NK-92 (cell line): ENCODE results near the gene SETD1A.
"Not testable (repeated sequence)": the region's sequence is repeated elsewhere in the genome, so short reads cannot be mapped to it uniquely, and the experiment has no call there.

Experiments used
- DNase-seq: peaks from one replicate; lab custom pipeline; 2025; ENCODE audit not compliant: unreplicated experiment; lab: John Stamatoyannopoulos, UW

The SETD1A gene

DNA sequence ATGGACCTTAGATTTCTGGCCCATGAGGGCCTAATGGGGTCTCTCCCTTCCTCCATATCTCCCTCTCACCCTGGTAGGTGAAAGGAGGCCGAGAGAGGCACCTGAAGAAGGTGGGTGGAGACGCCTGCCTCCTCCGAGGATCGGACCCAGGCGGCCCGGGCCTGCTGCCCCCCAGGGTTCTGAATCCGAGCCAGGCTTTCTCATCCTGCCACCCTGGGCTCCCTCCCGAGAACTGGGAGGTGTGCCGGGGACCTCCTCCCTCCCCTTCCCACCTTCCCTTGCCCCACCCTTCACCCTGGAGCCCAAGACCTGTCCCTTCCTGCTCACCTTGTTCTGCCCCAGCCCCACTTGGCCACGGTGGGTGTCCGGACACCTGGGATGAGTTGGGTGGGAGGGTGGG, 29.2 kb upstream of the SETD1A start:
- no peak for DNase-seq

DNA sequence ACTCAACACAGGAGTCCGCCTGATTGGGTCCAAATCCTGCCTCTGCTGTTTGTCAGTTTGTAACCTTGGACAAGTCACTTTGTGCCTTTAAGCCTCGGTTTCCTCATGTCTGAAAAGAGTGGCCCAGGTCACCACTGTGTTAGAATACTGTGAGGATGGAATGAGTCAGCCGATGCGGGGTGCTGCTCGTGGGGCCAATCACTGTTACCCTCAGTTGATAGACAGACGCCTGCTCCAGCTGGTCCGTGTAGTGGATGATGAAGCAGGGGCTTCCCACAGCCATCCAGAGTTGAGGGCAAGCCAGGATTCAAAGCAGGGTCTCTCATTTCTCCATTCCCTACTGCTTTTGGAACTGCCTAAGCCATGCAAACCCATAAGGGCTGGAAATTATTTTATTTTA, 28.4 kb upstream of the SETD1A start:
- no peak for DNase-seq

DNA sequence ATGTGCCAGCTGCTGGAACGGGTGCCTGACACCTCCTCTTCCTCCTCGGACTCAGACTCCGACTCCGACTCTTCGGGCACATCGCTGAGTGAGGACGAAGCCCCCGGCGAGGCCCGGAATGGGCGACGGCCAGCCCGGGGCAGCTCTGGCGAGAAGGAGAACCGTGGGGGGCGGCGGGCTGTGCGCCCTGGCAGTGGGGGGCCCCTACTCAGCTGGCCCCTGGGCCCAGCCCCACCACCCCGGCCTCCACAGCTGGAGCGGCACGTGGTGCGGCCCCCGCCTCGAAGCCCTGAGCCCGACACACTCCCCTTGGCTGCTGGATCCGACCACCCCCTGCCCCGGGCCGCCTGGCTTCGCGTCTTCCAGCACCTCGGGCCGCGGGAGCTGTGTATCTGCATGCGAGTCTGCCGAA, 27.4 kb upstream of the SETD1A start:
- no peak for DNase-seq

DNA sequence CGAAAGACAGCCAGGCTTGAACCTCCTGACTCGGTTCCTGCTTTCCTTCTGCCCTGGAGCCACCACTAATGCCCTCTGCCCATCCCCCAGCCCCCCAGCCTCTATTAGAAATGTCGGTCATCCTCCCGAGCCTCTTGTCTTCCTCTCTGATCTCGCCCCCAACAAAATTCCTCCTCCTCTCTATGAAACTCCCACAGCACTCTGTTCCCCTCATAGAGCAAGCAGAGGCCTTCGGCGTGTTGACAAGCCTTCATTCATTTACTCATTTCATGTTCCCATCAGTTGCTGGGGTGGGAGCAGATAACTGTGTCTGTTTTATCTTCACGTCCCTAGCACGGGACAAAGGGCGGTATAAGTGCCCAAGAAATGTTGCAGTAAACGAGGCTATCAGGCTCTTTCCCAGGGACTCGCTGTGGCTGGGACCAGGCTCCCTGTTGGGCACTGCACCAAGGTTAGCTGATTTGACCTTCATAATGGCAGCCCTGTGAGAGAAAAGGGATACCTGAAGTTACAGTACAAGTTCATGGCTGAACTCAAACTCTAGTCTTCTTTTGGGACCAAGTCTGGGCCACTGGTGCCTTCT, 26.4 kb upstream of the SETD1A start:
- no peak for DNase-seq

DNA sequence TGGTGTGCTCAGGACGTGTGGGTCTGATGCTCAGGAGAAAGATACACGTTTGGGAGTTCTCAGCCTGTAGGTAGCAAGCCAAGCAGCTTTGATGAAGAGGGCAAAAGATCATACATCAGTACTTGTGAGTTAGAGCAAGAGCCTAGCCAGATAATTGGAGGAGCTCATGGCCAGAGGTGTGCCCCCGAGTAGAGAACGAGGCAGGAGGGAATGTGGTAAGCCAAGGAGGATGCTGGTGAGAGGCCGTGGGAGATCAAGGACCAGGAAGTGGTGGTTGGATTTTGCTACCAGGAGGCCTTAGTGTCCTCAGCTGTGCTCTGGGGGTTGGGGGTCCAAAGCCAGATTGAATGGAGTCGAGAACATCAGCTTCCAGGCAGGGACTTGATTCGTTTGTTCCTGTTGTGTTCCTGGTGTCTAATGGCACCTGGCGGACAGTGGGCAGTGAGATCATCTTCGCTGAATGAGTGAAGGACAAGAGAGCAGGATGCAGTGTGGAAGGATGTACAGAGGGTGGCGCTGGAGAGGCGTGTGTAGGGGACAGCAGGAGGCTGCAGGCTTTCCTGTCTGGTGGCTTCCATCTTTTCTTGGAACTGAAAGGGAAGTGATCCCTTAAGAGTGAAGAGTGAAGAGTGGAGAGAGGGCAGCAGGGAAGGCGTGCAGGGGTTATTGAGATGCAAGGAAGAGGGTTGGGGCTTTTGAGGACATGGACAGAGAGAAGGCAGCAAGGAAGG, 22.6 kb upstream of the SETD1A start:
- DNase-seq = no peak

DNA sequence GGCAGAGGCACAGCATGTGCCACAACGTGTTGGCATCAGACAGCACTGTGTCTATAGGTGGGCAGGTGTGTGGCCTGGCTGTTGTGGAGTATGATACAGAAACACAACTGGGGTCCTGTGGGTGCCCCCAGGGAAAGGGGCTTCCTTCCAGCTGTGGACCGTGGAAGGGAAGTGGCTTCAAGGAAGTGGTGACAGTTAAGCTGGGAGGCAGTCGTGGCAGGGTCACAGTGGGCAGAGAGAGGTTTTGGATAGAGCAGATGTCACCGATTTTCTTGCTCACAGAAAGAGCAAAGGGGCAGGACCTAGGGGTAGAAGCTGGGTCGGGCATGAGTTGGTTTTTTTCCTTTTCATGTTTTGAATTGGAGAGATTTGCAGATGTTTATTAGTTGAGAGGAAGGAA, 19.9 kb upstream of the SETD1A start:
- DNase-seq = no peak

DNA sequence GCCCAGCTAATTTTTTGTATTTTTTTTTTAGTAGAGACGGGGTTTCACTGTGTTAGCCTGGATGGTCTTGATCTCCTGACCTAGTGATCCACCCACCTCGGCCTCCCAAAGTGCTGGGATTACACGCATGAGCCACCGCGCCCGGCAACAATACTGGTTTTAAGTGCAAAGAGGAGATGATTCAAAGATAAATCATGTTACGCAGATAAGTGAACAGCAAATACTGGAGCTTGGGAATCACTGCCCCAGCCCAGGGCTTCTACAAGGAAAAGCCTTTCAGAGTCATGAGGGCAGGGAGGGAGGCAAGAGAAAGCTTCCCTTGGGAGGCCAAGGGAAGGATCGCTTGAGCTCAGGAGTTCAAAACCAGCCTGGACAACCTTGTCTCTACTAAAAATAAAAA, 18.0 kb upstream of the SETD1A start:
- not testable (repeated sequence) for DNase-seq

DNA sequence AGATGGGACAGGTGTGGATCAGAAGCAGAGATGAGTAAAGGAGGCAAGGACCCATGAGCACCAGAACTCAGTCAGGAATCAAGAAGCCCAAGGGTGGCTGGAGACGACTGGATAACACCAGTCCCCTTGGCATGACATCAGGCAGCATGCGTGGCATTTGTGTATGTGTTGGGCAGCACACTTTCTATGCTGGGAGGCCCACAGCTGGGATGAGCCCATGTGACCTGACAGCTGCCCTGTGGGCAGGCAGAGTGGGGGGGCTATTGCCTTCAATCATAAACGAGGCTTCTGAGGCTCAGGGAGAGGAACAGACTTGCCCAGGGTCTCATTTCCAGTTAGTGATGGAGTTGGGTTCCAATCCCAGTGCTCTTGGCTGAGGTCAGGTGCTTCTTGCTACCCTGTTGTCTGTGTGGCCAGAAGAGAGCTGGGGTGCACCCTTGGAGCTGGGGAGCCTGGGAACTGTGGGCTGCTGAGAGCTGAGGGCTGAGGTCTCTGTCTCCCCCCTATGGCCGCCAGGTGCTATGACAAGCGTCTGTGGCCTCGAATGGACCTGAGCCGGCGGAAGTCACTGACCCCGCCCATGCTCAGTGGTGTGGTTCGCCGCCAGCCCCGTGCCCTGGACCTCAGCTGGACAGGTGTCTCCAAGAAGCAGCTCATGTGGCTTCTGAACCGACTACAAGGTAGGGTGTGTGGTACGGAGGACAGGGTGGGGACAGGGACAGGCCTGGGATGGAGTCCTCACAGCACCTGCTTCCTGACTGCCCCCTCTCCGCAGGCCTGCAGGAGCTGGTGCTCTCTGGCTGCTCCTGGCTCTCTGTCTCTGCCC, 15.7 kb upstream of the SETD1A start:
- no peak for DNase-seq

DNA sequence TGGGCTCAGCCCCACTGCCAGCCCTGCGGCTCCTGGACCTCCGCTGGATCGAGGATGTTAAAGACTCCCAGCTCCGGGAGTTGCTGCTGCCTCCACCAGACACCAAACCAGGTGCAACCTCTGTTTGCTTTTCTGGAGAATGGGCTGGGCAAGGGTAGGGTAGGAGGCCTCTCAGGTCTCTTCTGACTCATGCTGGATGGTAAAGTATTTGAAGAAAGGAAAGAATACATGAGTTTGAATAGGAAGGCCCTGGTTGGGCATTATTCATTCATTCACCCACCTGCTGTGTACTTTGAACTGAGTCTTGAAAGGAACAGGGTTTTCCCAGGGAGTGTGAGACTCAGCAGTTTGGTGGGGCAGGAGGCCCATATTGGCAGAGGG, 15.1 kb upstream of the SETD1A start:
- no peak for DNase-seq

DNA sequence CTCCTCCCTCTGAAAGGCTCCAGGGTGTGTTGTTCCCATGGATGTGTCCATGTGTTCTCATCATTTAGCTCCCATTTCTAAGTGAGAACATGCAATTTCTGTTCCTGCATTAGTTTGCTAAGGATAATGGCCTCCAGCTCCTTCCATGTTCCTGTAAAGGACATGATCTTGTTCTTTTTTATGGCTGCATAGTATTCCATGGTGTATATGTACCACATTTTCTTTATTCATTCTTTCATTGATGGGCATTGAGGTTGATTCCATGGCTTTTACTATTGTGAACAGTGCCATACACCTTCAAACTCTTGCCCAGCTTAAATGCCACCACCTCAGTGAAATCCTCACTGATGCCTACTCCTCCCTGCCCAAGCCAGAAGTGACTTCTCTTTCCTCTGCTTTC, 13.2 kb upstream of the SETD1A start:
- no peak for DNase-seq

DNA sequence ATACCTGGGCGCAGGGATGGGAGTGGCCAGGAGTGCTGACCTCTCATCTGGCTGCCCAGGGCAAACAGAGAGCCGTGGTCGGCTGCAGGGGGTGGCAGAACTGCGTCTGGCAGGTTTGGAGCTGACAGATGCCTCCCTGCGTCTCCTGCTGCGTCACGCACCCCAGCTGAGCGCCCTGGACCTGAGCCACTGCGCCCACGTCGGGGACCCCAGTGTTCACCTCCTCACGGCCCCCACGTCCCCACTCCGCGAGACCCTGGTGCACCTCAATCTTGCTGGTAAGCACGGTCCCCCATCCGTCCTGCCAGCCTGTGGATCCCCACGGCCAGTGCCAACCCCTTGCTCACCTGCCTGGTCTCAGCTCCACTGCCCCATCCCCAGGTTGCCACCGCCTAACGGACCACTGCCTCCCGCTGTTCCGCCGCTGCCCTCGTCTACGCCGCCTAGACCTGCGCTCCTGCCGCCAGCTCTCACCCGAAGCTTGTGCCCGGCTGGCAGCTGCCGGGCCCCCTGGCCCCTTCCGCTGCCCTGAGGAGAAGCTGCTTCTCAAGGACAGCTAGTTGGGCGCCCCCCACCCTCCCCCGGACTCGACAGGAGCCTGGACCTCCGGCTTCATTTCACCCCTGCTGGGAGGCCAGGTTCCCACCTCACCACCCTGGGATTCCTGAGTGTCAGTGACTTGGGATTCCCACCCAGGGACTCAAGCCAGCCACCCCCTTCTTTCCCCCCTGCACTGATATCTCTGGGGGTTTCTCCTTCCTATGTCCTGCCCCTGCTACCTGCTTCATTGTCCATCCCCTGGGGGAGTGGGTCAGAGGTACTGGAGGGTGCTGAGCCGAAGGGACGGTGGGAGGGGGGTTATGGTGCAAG, 10.6 kb upstream of the SETD1A start:
- DNase-seq = no peak

DNA sequence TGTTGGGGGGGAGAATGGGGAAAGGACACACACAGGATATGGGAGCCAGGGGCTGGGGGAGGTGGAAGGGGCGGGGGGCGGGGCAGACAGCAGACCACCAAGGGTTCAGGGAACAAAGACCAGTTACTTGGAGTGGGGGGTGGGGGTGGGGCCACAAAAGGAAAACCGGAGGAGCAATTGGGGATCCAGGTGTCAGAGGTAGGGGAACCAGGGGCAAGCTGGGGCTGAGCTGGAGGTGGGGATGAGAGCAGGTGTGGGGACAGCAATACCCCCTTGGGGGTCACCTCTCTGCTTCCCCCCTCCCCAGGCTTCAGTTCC, 10.1 kb upstream of the SETD1A start:
- no peak for DNase-seq

DNA sequence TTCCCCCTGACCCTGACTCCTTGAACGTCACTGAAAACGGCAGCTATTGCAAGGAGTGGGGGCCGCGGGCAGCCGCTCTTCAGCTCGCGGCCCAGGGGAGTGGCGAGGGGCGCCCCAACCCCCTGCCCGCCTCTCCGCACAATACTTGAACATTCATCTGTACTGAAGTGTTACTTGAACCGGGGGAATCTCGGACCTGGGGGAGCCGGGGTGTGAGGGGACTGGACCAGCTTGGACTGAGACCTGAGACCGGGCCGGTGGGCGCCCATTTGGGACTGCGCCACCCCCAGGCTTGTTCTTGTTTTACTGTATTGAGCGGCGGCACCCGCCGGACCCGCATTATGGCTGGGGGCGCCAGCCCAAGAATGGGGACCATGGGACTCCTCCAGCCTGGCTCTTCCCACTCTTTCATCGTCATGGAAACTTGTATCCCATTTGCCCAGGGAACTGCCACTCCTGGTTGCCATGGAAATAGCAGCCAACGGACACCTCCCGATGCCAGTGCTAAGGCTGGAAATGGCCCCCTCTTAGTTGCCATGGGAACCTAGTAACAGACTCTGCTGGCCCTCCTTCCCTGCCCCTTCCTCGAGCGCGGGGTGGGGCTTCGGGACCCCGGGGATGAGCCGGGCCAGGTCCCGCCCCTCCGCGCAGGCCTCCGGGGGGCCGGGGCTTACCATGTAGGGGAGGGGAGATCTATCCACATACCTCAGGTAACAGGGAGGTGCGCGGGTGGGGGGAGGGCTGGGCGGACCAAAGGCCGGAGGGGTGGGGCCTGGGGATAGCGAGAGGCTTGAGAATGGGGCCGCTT, 9.5 kb upstream of the SETD1A start:
- no peak for DNase-seq

DNA sequence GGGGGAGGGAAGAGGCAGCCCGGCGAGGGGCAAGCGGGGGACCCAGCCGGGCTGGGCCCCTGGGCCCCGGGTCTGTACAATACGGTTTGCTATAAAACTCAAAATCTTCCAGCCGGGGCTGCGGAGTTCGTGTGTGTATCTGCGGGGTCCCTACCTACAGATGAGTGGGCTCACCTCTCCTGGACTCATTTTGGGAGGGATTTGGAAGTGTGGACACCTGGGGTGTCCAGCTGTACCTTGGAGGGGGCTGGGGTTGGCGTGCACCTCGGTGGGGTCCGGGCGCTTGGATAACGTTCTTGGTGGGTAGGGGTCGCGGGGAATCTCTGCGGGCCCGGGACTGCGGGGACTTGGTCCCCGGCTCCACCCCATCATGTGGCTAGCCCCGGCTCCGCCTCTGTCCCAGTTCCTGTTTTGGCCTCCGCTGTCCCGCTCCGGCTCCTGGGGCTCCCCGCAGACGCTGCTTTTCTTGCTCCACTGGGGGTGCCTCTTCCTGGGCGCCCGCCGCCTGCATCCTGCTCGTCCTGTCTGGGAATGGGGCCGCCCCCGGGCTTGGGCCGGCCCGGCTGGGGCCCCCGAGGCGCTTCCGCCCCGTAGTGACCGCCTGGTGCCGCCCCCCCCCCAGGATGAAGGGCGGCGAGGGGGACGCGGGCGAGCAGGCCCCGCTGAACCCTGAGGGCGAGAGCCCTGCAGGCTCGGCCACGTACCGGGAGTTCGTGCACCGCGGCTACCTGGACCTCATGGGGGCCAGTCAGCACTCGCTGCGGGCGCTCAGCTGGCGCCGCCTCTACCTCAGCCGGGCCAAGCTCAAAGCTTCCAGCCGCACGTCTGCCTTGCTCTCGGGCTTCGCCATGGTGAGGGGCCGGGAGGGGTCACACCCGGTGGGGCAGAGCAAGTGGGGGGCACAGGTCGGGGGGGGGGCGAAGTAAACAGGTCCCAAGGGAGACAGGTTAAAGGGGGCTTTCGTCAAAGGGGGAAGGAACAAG, 8.6 kb upstream of the SETD1A start, which contains the start of gene ORAI3:
Gene ORAI3 (plus strand): TSS at position 402 of the 983 bp plus-strand sequence. CDS start 222 bp downstream, at position 624.
- DNase-seq = no peak

DNA sequence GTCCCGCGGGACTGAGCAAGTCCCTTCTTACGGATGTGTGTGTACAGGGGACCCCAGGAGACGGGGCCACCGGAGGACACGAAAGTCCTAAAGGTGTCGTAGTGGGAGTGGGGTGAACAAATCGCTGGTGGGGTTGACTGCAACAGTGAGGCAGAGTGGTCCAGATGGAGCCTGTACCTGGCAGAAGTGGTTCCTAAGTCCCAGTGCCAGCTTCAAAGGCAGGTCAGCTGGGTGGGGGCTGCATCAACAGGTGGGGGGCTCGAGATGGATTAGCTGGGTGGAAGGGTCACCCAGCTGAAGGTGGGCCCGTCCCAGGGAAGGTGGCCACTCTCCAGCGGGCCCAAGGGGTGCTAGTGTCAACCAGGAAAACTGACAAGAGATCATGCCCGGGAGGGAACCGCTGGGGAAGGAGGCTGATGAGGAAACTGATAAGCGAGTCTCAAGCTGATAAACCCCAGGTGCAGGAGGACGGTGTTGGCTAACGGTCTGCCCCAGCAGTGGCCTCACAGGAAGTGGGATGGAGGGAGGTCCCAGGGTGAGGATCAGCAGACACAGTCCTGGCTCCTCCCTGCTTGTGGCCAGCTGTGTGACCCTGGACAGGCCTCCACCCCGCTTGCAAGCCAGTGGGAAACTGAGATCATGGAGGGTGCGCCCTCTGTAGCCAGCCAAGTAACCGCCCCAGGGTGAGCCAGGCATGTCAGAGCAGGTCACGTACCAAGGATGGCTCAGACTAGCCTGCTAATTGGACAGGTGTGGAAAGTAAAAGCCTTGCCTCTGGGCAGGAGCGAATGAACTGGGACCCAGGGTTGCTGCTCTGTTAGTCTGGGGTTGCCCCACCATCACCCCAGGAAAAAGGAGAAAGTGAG, 7.7 kb upstream of the SETD1A start:
- no peak for DNase-seq

DNA sequence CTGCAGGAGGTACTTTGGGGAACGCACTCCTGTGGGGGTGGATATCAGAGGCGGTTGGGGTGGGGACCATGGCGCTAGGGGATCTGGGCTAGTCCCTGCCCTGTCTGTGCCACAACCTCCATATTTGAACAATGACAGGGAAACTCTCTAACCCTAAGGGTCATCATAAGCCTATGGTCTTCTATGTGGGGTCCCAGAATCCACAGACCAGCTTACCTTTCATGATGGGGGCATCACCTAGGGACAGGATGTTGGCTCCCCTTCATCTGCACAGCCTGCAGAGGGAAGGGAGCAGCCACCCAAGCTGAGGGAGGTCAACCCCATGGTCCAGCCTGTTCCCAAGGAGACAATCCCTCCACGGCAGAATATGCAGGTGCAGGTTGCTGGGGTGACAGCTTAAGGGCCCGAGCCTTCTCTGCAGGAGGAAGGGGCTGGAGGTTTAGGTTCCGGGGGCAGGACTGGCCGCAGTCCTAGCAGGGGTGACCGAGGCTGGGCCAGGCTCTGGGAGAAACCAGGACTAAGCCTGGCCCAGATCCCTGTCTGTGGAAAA, 7.0 kb upstream of the SETD1A start:
- DNase-seq = no peak

DNA sequence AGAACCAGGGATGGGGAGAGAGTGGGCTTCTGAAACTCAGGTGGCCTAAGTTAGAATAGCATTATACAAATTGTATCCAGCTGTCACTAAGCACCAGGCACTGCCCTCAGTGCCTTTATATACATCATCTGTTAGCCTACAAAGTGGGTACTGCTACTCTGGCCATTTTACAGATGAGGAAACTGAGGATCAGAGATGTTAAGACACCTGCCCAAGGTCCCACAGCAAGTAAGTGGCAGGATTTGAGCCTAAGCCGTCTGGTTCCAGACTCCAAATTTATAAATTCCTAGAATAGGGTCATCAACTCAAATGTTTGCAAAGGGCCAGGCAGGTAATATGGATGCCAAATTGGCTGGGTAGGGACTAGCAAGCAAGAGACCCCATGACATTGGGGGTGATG, 6.4 kb upstream of the SETD1A start:
- DNase-seq = no peak

DNA sequence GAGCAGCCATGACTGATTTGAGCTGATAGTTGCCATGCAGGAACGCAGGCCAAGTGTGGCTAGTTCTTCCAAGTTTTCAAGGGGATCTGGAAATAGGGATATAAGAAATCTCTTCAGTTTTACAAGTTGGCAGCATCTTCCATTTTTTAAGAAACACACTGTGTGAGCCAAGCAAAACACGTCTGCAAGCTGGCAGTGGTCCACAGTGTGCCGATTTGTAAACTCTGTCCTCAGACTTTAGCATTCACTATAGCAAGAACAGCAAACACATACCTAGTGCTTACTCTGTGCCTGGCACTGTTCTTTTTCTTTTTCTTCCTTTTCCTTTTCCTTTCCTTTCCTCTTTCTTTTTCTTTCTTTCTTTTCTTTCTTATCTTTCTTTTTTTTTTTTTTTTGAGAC, 5.8 kb upstream of the SETD1A start:
- DNase-seq = no peak
